Measurements from ENCODE around the gene ASB2.
A peak's percentile ranks its signal among the peaks of the same experiment; 100 is the strongest.

Gene ASB2

DNA sequence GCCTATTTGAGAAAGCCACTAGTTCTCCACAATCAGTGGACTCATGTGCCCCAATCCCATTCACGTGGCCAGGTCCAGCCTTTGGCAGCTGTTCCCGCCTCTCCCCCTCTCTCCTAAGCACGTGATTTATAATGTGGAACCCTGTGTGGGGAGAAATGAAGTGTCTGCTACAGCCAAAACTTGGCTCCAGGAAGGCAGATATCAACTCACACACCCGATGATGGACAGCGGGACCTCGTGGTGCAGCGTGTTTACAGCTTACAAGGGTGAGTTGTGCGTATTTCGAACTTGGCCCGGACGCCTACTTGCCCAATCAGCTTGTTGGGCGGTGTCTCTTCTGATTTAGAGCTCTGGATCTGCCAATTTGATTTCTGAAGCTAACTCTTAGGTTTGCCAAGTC is 87.4 kb downstream of the ASB2 start:
- ChIA-PET POLR2A (no interaction called here), CTCF (interaction anchor here (0.9 to 1.6 kb wide), 5 partner anchors 9 to 248 kb away, joined by 3 to 6 read pairs (median 5); no protein-coding TSS in a partner anchor)
- Histone ChIP-seq H3K4me1 (ENCODE audit: control insufficient read depth, insufficient read depth, low read length) (no peaks in the 10 kb centered on the region), H3K4me3 (ENCODE audit: low read depth, low read length) (no peak overlapping the region), H3K36me3 (ENCODE audit: control insufficient read depth in 2 of 2, insufficient read depth in 1 of 2, low read length in 2 of 2) (no peaks in the 10 kb centered on the region), H3K27ac (ENCODE audit: extremely low read depth, low read depth, low read length) (no peak overlapping the region), H3K9me3 (ENCODE audit: control insufficient read depth, insufficient read depth, low read depth, low read length) (no peaks in the 10 kb centered on the region)
- TF ChIP-seq ZNF248 (tag by site-specific recombination; IDR thresholded peaks at IDR 0.05) (no peak), ZNF10 (tag by site-specific recombination; IDR thresholded peaks at IDR 0.05) (no peak), ZNF341 (tag by site-specific recombination; IDR thresholded peaks at IDR 0.05; ENCODE audit: low read depth) (peak; percentile 19; the same call in 1 of the 2 replicates)

GRCh38 chr14:93884950-93885349 is 91.4 kb downstream of the ASB2 start:
- CTCF ChIA-PET, result no interaction called here

More at GRCh38 chr14:93884950-93885349, 91.4 kb downstream of the ASB2 start:
- H3K36me3 ChIP-seq (ENCODE audit: control insufficient read depth in 2 of 2, insufficient read depth in 1 of 2, low read length in 2 of 2), result no peaks in the 10 kb centered on the region
- no peak overlapping the region for H3K4me3 ChIP-seq (ENCODE audit: low read depth, low read length)
- H3K9me3 ChIP-seq (ENCODE audit: control insufficient read depth, insufficient read depth, low read depth, low read length), result no peaks in the 10 kb centered on the region
- TF ChIP-seq ZNF302 (tag by site-specific recombination; IDR thresholded peaks at IDR 0.05; ENCODE audit: low read depth), result no peak
- no peak for TF ChIP-seq WT1 (tag by site-specific recombination; IDR thresholded peaks at IDR 0.05)
- no peak for TF ChIP-seq SCRT2 (tag by site-specific recombination; IDR thresholded peaks at IDR 0.05)
- TF ChIP-seq ZNF660 (tag by site-specific recombination; IDR thresholded peaks at IDR 0.05), result no peak
- TF ChIP-seq ZBTB20 (tag by site-specific recombination; IDR thresholded peaks at IDR 0.05), result no peak
- no peak for TF ChIP-seq PRDM6 (tag by site-specific recombination; IDR thresholded peaks at IDR 0.05)
- H3K27ac ChIP-seq (ENCODE audit: extremely low read depth, low read depth, low read length), result no peak overlapping the region
- peaks cover 4% of the 10 kb centered on the region for H3K4me1 ChIP-seq (ENCODE audit: control insufficient read depth, insufficient read depth, low read length)
- POLR2A ChIA-PET, result no interaction called here

Data from HEK293 (cell line).